ENCODE results near the gene WASHC4. TPM values are rescaled to one million over a fixed set of nuclear protein-coding genes. Genes with fewer than 3 reads are reported as not detected.

WASHC4 gene
- total RNA-seq, 1 donor from 2014 or later: 73.2 TPM

- Mint-ChIP-seq H3K27me3 (ENCODE audit: unreplicated experiment) (no peaks in the 10 kb centered on the region), H3K4me1 (ENCODE audit: unreplicated experiment) (peaks cover 26% of the 10 kb centered on the region), H3K9me3 (ENCODE audit: unreplicated experiment) (no peaks in the 10 kb centered on the region), H3K4me3 (ENCODE audit: unreplicated experiment) (no peak overlapping the region), H3K36me3 (ENCODE audit: unreplicated experiment) (peaks cover 66% of the 10 kb centered on the region), H3K27ac (ENCODE audit: unreplicated experiment) (peak overlapping the region; percentile 54)
- DNase-seq (ENCODE audit: extremely low spot score, unreplicated experiment): no peak
- TF ChIP-seq CTCF (IDR thresholded peaks at IDR 0.05): no peak
These were observed 106.6 kb downstream of the WASHC4 start for GRCh38 chr12:105214148-105214547.

- DNase-seq (ENCODE audit: extremely low spot score, unreplicated experiment): no peak
- Mint-ChIP-seq H3K4me3 (ENCODE audit: unreplicated experiment) (no peak overlapping the region), H3K4me1 (ENCODE audit: unreplicated experiment) (peaks cover 26% of the 10 kb centered on the region), H3K36me3 (ENCODE audit: unreplicated experiment) (peaks cover 66% of the 10 kb centered on the region), H3K9me3 (ENCODE audit: unreplicated experiment) (no peaks in the 10 kb centered on the region), H3K27me3 (ENCODE audit: unreplicated experiment) (no peaks in the 10 kb centered on the region), H3K27ac (ENCODE audit: unreplicated experiment) (peak overlapping the region; percentile 54)
- TF ChIP-seq CTCF (IDR thresholded peaks at IDR 0.05): no peak
These were observed 107.3 kb downstream of the WASHC4 start for GRCh38 chr12:105214670-105215375.

- Mint-ChIP-seq H3K36me3 (ENCODE audit: unreplicated experiment) (peaks cover 63% of the 10 kb centered on the region), H3K27me3 (ENCODE audit: unreplicated experiment) (no peaks in the 10 kb centered on the region), H3K4me3 (ENCODE audit: unreplicated experiment) (no peak overlapping the region), H3K9me3 (ENCODE audit: unreplicated experiment) (no peaks in the 10 kb centered on the region), H3K27ac (ENCODE audit: unreplicated experiment) (peak overlapping the region; percentile 51), H3K4me1 (ENCODE audit: unreplicated experiment) (peaks cover 44% of the 10 kb centered on the region)
- no peak for TF ChIP-seq CTCF (IDR thresholded peaks at IDR 0.05)
- no peak for DNase-seq (ENCODE audit: extremely low spot score, unreplicated experiment)
These were observed 110.9 kb downstream of the WASHC4 start for GRCh38 chr12:105218434-105218833.

Other genes with a start within 250 kb of the WASHC4 start
- gene SLC41A2, start 149.4 kb upstream of the WASHC4 start, total RNA-seq: 24.4 and 26.5 TPM in 2 replicates
- gene NOPCHAP1, start 121.4 kb upstream of the WASHC4 start, total RNA-seq: 9.9 and 16.1 TPM in 2 replicates
- gene ALDH1L2, start 23.3 kb upstream of the WASHC4 start, total RNA-seq: 85.5 and 90.5 TPM in 2 replicates
- gene APPL2, start 128.4 kb downstream of the WASHC4 start, total RNA-seq: 69.2 and 69.8 TPM in 2 replicates
- gene C12orf75, start 223.0 kb downstream of the WASHC4 start, total RNA-seq: 157 and 169 TPM in 2 replicates

All from osteocyte (in vitro differentiated cells).